NCI-H82 (cell line): ENCODE measurements around the gene SAMM50.

Source experiments
- DNase-seq: peaks from one replicate; lab custom pipeline; 2025; lab: John Stamatoyannopoulos, UW

SAMM50 gene

DNA sequence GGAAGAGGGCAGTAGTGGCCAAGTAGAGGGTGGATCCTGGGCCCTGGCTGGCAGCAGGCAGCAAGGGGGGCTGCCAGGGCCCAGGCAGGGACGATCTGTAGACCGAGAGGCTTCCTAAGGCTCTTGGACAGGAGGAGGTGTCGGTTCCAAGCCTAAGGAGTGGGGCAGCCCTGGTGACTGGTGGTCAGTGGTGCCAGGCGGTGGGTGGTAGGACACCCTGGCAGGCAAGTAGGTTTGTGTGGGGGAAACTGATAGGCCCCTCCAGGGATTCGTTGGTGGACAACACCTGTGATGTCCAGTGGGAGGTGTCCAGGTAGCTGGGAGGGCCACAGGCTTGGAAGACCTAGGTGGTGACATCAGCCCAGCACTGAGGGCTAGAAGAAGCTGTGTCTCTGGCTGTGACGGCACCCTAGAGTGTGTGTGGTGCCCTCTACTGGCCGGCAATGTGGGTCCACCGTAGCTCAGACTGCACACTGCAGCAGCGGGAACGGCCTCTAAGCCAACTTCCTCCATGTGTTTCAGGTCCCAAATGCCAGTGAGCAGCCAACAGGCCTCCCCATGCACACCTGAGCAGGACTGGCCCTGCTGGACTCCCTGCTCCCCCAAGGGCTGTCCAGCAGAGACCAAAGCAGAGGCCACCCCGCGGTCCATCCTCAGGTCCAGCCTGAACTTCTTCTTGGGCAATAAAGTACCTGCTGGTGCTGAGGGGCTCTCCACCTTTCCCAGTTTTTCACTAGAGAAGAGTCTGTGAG is 9.4 kb upstream of the SAMM50 start:
- DNase-seq = peak; percentile 78

- no peak for DNase-seq
Measured at GRCh38 chr22:43946384-43946667, 8.9 kb upstream of the SAMM50 start.

DNA sequence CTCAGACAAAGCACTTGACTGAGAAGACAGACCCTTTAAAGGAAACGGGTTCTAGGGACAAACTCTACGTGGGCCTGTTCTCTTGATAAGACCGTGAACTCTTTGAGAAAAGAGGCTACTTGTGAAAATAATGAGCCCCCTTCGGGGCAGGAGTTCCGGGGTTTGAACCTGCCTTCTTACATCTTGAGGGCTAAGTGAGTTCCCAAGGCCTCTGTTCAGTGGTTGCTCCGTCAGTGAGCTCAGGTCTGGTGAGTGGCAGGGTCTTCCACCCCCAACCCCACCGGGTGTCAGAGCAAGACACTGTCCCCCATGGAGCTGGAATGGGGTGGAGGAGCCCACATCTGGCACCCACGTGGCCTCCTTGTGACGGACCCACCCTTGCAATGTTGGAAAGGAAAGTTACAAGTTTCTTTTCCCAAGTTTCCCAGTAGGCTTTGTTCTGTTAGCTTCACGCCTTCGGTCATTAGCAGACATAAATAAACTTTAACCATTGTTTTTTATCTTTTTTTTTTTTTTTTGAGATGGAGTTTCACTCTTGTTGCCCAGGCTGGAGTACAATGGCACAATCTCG is 6.3 kb upstream of the SAMM50 start:
- no peak for DNase-seq

DNA sequence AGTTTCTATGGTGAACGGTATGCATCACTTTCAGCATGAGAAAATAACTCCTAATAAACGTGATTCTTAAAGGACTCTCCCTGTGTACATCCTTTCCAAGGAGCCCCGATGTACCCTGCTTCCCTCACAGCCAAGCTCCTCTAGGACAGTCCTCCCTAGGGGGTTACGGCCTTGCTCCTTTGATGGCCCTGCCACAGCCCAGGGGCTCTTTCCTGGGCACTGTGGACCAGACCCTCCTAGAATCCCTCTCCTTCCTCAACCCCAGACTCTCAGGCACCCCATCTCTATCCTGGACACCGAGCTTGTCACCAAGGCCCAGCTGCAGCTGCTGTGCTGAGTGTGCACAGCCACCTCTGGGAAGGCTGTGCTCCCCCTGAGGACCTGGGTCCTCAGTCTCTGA is 3.9 kb upstream of the SAMM50 start:
- no peak for DNase-seq

- DNase-seq = no peak
Measured at GRCh38 chr22:43951966-43952365, 3.3 kb upstream of the SAMM50 start.

- DNase-seq = peak; percentile 13
Measured at GRCh38 chr22:43953988-43954785, 1.1 kb upstream of the SAMM50 start.

- peak; percentile 6 for DNase-seq
Measured at GRCh38 chr22:43955883-43956782, 891 bp downstream of the SAMM50 start.

GRCh38 chr22:43956805-43957463 is 1.7 kb downstream of the SAMM50 start:
- no peak for DNase-seq

GRCh38 chr22:43957871-43958270 is 2.6 kb downstream of the SAMM50 start:
- DNase-seq = no peak

DNA sequence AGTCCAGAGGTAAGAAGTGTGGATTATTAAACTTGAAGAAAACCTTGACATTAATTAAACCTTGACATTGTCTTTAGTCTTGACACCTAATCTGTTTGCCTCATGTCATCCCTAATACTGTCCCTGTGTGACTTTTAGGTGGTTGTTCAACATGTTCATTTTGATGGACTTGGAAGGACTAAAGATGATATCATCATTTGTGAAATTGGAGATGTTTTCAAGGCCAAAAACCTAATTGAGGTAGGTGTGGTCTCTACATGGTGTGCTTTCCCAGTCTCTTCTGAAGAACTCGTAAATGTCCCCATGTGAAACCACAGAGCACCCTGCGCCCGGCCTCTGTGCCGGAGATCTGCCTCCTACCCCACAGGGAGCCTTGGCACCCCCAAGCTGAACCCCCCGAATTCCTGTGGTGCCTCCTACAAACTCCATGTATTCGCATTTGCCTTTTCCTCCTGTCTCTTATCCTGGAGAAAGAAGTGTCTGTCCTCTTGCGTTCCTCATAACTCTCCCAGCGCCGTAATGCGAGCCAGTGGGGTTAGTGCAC is 9.1 kb downstream of the SAMM50 start:
- DNase-seq = no peak

DNA sequence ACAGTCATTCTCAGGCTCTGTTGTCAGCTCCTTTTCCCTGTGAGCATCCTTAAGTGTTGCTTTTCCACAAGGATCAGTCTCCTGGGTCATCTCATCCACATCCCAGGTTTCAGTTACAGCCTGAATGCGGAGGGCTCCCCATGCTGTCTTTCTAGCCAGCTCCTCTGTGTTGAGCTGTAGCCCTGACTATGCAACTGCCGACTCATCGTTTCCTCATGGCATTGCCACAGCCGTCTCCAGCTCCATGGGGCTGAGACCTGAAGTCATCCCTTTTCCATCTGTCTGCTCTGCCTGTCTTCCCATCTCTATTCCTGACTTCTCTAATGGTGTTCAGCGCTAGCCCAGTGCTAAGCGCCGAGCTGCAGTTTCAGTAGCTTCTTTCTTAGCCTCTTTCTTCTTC is 11.8 kb downstream of the SAMM50 start:
- no peak for DNase-seq

GRCh38 chr22:43968614-43969013 is 13.4 kb downstream of the SAMM50 start:
- no peak for DNase-seq

- no peak for DNase-seq
Measured at GRCh38 chr22:43969021-43969878, 14.0 kb downstream of the SAMM50 start.

DNA sequence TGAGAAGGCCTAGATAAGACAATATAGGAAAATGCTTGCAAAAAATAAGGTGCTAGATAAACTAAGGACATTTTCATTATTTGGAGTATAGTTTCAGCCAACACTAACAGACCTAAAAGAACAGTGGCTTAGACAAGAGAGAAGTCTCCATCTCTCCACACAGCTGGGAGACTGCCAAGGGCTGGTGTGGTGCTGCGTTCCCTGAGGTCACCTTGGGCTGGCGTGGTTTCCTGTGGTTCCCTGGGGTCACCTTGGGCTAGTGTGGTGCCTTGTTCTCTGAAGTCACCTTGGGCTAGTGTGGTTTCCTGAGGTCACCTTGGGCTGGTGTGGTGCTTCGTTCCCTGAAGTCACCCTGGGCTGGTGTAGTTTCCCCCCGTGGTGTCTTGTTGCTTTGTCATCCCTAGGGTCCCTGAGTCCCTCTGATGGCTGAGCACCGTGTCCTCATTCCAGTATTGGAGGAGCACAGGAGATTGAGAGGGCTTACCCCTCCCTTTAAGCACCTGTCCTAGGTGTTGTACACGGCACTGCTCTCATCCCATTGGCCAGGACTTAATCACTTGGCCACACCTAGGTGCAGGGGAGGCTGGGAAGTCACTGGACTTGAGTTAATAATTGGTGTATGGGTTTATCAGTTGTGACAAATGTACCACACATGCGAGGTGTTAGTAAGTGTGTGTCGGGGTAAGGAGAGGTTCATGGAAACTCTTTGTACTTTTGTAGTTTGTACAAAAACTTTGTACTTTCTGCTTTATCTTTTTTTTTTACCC is 14.9 kb downstream of the SAMM50 start:
- no peak for DNase-seq

GRCh38 chr22:43971112-43971511 is 15.9 kb downstream of the SAMM50 start:
- no peak for DNase-seq

GRCh38 chr22:43972931-43973462 is 17.8 kb downstream of the SAMM50 start:
- no peak for DNase-seq

DNA sequence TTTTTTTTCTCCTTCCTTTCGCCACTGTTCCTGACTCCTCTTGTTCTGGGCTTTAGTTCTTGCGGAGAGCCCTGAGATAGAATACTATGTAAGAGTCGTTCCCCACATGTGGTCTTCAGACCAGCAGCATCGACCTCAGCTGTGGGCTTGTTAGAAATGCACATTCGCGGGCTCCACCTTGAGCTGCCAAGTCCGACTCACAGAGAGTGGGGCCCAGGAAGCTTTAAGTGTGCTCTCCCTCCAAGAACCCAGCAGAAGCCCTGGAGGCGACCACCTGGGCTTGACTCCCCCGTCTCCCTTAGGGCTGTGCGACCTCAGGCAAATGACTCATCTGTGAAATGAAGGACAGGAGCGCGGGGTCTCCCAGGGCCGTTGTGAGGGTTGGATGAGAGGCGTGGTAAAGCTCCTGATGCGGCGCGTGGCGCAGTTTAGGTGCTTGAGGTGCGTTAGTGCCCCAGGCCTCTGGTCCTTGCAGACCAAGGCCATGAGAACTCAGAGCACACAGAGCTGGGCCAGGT is 18.8 kb downstream of the SAMM50 start:
- DNase-seq = no peak

DNA sequence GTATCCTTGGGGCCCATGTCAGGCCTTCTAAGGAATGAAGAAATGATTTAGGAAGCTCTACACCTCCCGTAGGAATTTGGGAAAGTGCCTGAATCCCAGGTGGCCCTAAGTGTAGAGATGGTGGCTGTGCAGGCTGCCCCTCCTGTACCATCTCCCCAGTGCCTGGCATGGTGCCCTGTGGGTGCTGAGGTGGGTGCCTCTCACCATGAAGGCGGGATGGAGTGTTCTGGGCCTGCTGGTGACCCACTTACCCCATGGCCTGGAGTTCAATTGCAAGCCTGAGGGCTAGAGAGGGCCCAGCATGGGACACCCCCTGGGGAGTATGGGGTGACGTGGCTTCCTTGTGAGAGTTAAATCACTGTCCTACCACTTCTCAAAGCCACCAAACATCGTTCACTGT is 19.8 kb downstream of the SAMM50 start:
- DNase-seq = no peak
